Stimulated activated CD4-positive, alpha-beta T cell treated with anti-CD3 and anti-CD28 coated beads, Interleukin-12 subunit alpha, Interleukin-12 subunit beta, amount 100 ng/mL, for 4 hours (primary cell): ENCODE data around the gene RANBP2.

Experiments used
- DNase-seq: peaks from one replicate; pipeline ENCODE4 v3.0.0-alpha.2; 2020

The RANBP2 gene

DNA sequence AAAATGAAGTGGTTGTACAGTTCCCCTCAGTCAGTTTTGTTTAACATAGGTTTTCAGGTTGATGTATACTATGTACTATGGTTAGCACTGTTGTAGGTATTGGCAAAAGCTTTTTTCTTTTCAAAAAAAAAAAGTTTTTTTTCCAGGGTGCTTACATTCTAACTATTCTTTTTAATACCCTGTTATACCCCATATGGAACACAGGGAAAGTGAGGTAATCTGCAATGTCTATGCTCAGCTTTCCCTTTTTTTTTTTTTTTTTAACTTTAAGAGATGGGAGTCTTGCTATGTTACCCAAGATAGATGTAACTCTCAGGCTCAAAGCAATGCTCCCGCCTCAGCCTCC lies 66.7 kb downstream of the RANBP2 start:
- no peak for DNase-seq

DNA sequence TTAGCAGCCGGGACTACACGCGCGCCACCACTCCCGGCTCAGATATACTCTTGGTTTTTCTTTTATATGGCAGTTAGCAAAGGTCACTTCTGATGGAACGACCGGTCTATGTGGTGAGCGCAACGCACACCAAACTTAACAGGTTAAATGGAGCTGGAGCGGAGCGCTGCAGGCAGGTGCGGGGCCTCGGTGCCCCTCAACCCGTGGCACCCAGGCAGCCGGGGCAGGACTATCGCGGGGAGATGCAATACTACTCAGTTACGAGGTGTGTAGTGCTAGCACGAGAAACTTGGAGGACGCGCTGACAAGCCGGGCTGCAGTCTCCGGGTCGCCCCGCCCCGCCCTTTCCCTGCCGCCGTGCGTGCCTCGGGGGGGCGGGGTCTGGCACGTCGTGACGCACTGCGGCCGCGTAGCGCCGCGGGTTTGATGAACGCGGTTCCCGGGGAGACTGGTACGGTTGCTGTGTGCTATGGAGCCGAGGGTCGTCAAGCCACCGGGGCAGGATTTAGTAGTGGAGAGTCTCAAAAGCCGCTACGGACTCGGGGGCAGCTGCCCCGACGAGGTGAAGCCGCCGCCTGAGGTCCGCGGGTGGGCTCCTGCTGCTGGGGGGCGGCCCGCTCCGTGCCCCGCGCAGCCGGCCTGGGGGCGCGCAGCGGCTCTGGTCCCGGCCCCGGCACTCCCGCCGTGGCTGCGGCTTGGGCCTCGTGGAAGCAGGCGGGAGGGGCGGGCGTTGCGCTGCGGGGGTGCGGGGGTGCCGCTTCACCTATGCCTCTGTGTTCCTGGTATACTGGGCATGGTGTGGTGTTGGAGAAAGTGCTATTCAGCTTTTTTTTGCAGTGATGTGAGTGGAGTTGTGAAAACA lies 67.3 kb downstream of the RANBP2 start, which contains the start of gene CCDC138:
CCDC138 (plus strand) TSS at position 418 of the 862 bp plus-strand sequence; CDS start at position 470, 52 bp downstream.
- peak; percentile 92 for DNase-seq

DNA sequence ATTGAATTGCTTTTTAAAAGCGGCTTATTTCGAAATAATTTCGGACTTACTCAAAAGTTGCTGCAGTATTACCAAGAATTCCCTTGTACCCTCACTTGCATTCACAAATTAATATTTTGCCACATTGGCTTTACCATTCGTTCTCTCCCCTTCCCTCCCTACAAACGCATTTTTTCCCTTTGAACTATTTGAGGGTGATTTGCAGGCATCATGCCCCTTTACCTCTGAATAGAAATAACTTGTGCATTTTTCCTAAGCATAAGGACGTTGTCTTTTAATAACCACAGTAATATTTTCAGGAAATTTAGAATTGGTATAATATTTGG lies 67.9 kb downstream of the RANBP2 start:
- DNase-seq = no peak

DNA sequence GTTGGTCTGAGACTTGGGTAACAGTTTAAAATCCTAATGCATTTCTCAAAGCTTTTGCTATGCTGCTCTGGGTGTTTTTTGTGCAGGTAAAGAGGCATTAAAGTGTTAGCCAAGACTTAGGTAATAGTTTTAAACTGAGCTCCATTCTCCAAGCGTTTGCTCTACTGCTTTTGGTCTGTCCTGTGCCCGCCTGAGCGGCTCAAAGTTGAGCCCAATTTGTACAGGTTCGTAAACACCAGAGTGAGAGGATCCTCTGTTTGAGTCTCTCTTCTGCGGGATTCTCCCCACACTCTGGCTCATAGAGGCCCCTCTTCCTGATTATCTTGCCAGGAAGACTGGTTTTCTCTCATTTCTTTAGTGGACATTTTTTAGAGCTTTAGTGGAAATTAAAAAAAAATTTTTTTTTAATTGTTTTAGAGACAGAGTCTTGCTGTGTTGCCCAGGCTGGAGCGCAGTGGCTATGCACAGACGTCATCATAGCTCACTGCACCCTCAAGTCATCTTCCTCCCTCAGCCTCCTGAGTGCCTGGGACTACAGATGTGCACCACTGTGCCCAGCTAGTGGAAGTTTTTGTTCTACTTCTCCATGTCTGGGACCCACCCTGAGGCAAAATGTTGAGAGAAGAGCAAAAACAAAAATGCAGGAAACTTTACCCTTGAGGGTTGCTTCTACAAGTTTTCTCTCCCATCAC lies 83.9 kb downstream of the RANBP2 start:
- no peak for DNase-seq

DNA sequence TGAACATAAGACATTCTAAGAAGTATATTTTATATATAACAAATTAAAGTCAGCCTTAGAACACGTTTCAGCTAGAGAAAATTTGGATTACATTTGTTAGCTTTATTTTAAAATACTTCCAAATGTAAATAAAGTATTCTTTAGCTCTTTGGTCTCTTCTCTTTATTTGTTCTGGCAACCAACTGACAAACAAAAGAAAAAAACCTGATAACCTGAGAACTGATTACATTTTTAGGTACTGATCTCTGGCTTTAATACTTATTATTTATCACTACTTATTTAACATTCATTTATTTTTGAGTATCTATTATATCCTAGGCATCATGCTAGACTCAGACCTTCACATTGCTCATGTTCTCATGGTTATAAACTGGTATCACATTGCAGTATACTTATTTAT lies 85.8 kb downstream of the RANBP2 start:
- DNase-seq = no peak

DNA sequence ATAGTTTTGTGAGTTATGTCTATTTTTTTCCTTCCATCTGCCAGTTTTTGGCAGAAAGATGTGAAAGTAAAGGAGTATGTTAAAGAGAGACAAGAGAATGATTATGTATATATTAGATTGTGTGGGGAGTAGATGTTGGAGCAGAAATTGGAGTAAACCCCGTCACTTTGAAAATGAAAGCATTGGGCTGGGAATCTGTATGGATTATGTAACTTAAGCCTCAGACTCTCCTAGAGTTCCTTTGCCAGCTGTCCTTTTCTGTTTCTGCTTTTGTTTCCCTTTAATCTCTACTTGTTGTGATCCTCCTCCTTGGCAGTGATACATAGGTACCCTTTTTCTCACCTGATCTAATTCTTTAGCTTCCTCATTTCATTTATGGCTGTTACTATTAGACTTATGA lies 86.5 kb downstream of the RANBP2 start:
- no peak for DNase-seq

DNA sequence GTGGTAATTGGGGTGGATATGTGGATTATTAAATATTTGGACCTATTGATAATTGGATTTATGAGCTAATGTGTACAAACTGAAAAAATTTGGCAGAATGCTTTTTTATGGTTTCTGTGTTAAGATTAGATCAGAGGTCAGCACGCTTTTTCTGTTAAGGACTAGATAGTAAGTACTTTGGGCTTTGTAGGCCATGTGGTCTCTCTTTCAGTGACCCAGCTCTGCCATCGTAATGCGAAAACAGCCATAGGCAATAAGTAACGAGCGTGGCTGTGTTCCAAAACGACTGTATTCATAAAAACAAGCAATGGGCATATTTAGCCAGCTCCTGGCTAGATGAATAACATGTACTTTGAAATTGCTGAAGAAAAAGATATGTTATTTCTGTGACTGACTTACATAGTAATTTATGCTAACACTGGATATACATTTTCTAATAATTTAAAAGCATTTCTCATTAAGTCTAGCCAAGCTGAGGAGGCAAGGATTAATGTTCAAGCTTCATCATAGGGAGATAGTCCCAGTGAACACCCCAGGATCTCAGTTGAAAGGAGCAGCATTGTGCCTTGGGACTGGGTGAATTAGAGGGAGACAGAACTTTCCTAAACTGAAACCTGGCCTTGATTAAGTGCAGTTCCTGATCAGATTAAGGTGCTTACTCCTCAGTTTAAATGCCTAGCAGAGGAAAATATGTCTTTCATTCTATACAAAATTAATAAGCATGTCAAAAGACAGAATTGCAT lies 87.3 kb downstream of the RANBP2 start:
- DNase-seq = no peak

DNA sequence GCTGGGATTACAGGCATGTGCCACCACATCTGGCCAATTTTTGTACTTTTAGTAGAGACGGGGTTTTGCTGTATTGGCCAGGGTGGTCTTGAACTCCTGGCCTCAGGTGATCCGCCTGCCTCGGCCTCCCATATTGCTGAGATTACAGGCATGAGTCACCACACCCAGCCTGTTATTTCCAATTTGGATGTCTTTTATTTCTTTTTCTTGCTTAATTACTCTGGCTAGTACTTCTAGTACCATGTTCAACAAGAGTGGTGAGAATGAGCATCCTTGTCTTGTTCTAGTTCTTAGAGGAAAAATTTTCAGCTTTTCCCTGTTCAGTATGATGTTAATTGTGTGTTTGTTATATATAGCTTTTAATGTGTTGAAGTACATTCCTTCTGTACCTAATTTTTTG lies 90.7 kb downstream of the RANBP2 start:
- DNase-seq = no peak

DNA sequence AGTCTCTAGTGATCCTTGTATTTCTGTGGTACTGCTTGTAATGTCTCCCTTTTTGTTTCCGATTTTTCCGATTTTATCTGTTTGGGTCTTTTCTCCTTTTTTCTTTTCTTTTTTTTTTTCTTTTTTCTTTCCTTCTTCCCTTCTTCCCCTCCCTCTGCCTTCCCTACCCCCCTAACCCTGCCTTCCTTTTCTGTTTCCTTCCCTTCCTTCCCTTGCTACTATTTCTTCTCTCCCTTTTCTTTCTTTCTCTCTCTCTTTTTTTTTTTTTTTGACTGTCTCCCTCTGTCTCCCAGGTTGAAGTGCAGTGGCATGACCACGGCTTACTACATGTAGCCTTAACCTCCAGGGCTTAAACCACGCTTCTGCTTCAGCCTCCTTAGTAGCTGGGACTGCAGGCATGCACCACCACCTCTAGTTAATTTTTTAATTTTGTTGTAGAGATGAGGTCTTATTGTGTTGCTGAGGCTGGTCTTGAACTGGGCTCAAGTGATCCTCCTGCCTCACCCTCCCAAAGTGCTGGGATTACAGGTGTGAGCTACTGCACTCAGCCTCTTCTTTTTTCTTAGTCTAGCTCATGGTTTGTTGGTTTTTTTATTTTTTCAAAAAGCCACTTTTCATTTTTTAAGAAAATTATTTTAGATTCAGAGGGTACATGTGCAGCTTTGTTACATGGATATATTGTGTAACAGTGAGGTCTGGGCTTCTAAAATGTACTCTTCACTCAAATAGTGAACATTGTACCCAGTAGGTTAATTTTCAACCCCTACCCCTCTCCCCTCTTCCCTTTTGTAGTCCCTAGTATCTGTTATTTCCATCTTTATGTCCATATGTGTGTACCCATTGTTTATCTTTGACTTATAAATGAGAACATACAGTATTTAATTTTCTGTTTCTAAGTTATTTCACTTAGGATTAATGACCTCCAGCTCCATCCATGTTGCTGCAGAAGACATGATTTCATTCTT lies 92.0 kb downstream of the RANBP2 start:
- DNase-seq = no peak

DNA sequence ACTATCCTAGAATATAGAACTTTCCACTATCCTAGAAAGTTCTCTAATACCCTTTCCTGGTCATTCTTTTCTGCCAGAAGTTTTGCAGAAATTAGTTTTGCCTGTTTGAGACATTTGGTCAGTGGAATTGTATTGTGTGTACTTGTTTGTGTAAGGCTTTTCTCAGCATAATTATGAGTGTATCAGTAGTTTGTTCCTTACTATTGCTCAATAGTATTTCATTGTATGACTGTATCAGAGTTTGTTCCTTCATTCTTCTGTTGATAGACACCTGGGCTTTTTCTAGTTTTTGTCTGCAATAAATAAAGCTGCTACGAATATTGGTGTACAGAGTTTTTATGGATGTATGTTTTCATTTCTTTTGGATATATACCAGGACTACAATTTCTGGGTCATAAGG lies 94.5 kb downstream of the RANBP2 start:
- no peak for DNase-seq

DNA sequence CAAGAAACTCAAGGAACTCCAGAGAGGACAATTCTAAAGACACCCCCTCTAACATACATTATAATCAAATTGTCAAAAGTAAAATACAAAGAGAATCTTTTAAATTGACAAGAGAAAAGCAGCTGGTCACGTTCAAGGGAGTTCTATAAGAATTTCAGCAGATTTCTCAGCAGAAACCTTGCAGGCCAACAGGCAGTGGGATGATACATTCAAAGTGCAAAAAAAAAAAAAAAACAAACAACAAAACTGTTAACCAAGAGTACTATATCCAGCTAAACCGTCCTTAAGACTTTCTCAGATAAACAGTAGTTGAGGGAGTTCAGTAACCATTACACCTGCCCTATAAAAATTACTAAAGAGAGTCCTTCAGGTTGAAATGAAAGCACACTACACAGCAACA lies 101.2 kb downstream of the RANBP2 start:
- DNase-seq = no peak

DNA sequence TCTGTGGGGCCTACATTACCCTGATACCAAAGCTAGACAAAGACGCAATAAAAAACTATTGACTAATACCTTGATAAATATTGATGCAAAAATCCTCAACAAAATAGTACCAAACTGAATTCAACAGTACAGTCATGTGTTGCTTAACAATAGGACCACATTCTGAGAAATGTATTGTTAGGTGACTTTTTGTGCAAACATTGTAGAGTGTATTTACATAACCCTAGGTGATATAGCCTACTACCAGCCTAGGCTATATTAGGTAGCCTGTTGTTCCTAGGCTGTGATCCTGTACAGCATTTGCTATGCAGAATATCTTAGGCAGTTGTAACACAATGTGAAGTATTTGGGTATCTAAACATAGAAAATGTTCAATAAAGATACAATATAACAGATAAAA lies 104.0 kb downstream of the RANBP2 start:
- no peak for DNase-seq

DNA sequence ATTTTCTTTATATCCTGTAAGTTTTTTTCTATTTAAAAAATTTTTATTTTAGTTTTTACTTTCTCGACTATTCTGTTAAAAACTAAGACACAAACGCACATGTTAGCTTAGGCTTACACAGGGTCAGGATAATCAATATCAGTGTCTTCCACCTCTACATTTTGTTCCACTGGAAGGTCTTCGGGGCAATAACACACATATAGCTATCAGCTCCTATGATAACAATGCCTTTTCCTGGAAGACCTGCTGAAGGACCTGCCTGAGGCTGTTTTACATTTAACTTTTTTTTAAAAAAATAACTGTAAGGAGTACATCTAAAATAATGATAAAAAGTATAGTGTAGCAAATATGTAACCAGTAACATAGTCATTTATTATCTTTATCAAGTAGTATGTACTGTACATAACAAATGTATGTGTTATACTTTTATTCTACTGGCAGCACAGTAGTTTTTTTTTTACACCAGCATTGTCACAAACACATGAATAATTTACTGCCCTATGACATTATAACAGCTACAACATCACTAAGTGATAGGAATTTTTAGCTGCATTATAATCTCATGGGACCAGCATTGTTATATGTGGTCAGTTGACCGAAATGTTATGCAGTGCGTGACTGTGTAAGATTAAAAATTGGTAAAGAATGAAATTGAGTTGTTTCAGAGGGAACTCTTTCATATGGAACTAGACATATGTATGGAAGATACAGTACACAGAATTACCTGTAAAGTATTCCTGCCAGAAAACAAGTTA lies 105.2 kb downstream of the RANBP2 start:
- no peak for DNase-seq

DNA sequence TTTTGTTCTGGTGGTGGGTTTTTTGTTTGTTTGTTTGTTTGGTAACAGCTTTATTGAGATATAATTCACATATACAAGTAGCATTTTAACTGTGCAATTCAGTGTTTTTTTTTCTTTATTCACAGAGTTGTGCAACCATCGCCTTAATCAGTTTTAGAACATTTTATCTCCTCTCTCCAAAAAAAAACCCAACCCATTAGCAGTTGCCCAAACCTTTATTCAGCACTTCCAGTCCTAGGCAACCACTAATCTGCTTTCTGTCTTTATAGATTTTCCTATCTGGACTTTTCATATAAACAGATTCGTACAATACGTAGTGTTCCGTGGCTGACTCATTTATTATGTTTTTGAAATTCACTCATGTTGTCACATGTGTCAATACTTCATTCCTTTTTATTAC lies 106.0 kb downstream of the RANBP2 start:
- DNase-seq = no peak

DNA sequence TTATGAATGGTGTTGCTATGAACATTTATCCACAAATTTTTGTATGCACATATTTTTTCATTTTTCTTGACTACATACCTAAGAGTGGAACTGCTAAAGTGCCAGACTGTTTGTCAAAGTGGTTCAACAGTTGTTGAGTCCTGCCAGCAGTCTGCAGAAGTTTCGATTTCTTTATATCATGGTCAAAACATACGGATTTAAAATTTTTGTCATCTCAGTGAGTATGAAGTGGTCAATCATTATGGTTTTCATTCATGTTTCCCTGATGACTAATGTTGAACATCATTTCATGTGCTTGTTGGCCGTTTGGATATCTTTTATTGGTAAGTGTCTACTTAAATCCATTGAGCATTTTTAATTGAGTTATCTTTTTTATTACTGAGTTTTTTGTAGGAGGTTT lies 106.5 kb downstream of the RANBP2 start:
- DNase-seq = no peak

DNA sequence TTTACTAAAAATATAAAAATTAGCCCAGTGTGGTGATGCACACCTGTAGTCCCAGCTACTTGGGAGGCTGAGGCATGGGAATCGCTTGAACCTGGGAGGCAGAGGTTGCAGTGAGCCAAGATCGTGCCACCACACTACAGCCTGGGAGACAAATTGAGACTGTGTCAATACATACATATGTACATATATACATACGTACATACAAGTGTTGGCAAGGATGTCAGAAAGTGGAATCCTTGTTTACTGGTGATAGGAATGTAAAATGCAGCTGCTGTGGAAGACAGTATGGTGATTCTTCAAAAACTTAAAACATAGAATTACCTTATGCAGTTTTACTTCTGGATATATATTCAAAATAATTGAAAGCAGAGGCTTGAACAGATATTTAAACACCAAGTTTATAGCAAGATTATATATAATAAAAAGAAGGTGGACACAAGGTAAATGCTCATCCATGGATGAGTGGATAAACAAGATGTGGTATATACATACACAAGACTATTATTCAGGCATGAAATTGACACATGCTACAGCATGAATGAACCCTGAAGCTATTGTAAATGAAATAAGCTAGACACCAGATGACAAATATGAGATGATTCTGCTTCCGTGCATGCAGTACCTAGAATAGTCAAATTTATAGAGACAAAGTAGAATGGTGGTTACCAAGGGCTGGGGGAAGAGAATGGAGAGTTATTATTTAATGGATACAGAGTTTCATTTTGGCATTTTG lies 110.5 kb downstream of the RANBP2 start:
- no peak for DNase-seq

DNA sequence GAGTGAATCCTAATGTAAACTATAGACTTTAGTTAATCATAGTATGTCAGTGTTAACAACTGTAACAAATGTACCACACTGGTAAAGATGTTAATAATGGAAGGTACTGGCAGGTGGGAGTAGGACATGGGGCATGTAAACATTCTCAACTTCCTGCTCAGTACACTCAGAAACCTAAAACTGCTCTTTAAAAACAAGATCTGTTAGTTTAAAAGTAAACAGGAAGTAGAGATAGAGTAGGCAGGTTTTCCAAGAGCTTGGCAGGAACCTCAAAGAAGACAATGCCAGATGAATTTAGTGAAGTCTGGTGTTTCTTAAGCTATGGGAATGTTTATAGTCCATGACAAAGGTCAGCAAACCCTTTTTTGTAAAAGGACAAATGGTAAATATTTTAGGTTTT lies 113.9 kb downstream of the RANBP2 start:
- no peak for DNase-seq

DNA sequence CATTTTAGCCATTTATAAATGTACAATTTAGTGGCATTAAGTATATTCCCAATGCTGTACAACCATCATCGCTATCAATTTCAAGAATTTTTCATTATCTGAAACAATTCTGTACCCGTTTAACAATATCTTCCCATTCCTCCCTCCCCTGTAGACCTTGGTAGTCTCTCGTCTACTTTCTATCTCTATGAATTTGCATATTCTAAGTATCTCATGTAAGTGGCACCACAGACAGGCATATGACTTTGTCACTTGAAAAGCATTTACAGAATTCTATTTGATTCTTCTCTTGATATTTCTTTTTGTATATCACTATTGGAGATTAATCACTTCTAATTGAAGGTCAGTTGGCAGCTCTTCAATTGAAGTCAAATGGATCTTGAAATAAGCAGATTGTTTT lies 115.3 kb downstream of the RANBP2 start:
- no peak for DNase-seq

DNA sequence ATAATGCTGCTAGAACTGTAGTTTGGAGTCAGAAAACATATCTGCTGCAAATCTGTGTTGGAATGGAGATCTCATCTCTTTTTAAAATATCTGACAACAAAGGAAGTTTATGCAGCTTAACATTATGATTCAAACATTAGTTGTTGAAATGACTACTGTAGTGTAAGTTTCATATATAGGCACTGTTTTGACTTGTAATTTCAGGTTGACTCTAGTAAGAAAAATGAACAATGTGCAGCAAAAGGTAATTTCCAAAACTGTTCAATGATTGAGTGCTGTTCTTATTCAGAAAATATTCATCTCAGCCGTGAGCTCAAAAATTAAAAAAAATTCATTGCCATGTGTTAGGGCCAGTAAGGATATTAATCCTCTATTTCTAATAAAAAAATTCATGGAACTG lies 115.8 kb downstream of the RANBP2 start:
- no peak for DNase-seq
